Hindlimb muscle (tissue), 1 donor: ENCODE results near the gene MGAT5. TPM values are rescaled to one million over a fixed set of nuclear protein-coding genes. Genes with fewer than 3 reads are reported as not detected.

Source experiments
- DNase-seq: peaks from one replicate; pipeline ENCODE4 v3.0.0-alpha.2; 2013
- polyA plus RNA-seq: library from polyadenylated mRNA; unstranded; fragments of 120-200 nt; gene quantifications from one replicate; pipeline ENCODE4 v1.2.1, GENCODE V29; 2013; ENCODE audit not compliant: insufficient read length

MGAT5 gene
- polyA plus RNA-seq, 1 donor: 16.5 TPM

DNA sequence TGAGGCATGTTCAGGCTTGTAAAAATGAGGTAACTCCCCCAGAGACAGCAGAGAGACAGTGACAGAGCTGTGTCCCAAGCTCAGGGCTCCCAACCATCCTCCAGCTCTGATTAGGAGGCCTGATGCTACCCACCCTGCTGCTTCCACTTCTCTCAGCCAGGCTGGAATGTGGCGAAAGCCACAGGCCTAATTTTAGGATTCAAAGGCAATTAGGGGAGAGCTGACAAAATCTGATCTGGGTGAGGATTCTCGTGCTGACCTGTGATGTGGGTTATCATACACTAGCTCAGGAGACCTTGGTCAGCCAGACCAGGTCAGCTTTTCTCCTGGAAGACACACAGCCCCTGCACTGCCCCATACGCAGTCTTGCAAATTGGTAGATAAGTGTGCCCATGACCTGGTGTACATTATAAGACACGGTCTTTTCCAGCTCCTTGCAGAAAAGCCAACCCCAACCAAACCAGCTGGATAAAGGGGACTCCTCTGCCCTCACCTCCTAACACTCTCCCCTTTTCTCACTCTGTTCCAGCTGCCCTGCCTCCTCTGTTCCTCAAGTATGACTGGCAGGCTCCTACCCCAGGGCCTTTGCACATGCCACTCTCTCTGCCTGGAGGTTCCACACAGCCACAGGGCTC, 225.9 kb downstream of the MGAT5 start:
- no peak for DNase-seq

GRCh38 chr2:134482131-134482723, 228.4 kb downstream of the MGAT5 start:
- DNase-seq: no peak

GRCh38 chr2:134482766-134483340, 229.0 kb downstream of the MGAT5 start:
- no peak for DNase-seq

- DNase-seq: no peak
These were observed 236.0 kb downstream of the MGAT5 start for GRCh38 chr2:134489732-134490384.

- DNase-seq: no peak
These were observed 236.7 kb downstream of the MGAT5 start for GRCh38 chr2:134490559-134490958.

- no peak for DNase-seq
These were observed 237.2 kb downstream of the MGAT5 start for GRCh38 chr2:134491022-134491421.

DNA sequence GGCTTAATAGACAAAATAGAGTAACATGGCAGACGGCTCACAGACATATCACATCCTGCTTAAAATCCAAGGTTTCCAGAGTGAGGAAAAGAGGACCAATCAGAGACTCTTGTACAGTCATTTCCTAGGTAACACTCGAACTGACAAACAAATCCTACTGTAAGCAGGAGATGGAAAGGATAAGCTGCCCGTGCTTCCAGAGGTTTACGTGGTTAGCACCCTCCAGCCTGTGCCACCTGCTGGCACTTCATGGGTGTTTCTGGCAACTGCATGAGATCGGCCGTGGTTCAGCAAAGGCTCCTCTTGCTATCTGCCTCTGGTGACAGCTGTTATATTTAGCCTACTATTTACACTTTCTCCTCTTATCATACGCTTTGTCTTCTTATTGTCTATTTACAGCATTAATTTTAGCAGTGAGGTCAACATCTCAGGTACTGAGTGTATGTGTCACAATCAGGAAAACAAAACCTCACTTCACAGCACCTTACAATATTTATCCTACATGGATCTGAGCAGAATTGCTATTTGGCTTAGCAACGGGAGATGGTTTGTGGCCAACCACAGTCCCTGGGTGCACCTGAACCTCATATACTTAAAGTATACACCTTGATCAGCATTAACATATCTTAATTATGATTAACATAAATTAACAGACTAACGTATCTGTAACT, 238.0 kb downstream of the MGAT5 start:
- no peak for DNase-seq

GRCh38 chr2:134493797-134494196, 239.9 kb downstream of the MGAT5 start:
- DNase-seq: no peak

DNA sequence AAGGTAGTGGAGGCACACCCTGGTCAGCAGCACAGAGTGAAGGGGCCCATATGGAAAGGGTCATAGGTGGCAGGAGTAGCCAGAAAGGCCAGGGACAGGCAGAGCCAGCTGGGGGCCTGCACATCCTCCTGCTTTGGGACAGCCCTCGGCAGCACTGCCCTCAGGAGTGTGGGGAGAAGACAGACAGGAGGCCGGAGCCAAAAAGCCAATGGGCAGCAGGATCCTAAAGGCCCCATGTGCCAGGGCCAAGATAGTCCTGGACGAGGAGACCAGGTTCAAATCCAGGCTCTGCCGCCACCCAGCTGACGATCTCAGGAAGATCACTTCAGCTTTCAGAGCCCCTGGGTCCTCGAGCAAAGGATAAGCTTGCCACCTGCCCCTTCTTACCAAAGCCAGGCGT, 244.8 kb downstream of the MGAT5 start:
- no peak for DNase-seq

- peak; percentile 14 for DNase-seq
These were observed 245.5 kb downstream of the MGAT5 start for GRCh38 chr2:134499307-134499926.

GRCh38 chr2:134500211-134500935, 246.5 kb downstream of the MGAT5 start:
- DNase-seq: no peak

- no peak for DNase-seq
These were observed 247.7 kb downstream of the MGAT5 start for GRCh38 chr2:134501476-134502091.

- no peak for DNase-seq
These were observed 248.2 kb downstream of the MGAT5 start for GRCh38 chr2:134502104-134502503.
